OCI-LY7 (cell line): ENCODE results near the gene PPP4R2.

Experiments used
- EZH2phosphoT487 ChIP-seq: fragments of 200-600 bp; sonication (generic); IDR thresholded peaks from 2 replicates; pipeline ENCODE4 v1.6.1; 2018; ENCODE audit warnings: low read depth, borderline replicate concordance, mild to moderate bottlenecking, mixed run types, antibody characterized with exemption, low read length, moderate library complexity, mixed read lengths
- TF ChIP-seq, protein P1 (sequence below): fragments of 200-600 bp; sonication (generic); conservative IDR thresholded peaks from 2 replicates; pipeline ENCODE4 v1.5.1; 2014; ENCODE audit warnings: mild to moderate bottlenecking, antibody characterized with exemption, low read length, moderate library complexity, mixed read lengths

DNA sequence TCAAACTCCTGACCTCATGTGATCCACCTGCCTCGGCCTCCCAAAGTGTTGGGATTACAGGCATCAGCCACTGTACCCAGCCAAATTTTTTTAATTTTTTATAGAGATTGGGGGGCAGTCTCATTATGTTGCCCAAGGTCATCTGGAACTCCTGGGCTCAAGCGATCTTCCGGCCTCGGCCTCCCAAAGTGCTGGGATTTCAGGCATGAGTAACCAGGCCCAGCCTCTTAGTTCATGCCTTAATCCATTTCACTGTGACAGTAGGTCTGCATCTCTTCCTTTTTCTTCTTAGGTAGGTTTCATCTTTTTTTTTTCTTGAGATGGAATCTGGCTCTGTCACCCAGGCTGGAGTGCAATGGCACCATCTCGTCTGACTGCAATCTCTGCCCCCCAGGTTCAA, 37.3 kb upstream of the PPP4R2 start:
- TF ChIP-seq, protein P1, sequence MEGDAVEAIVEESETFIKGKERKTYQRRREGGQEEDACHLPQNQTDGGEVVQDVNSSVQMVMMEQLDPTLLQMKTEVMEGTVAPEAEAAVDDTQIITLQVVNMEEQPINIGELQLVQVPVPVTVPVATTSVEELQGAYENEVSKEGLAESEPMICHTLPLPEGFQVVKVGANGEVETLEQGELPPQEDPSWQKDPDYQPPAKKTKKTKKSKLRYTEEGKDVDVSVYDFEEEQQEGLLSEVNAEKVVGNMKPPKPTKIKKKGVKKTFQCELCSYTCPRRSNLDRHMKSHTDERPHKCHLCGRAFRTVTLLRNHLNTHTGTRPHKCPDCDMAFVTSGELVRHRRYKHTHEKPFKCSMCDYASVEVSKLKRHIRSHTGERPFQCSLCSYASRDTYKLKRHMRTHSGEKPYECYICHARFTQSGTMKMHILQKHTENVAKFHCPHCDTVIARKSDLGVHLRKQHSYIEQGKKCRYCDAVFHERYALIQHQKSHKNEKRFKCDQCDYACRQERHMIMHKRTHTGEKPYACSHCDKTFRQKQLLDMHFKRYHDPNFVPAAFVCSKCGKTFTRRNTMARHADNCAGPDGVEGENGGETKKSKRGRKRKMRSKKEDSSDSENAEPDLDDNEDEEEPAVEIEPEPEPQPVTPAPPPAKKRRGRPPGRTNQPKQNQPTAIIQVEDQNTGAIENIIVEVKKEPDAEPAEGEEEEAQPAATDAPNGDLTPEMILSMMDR: no peak
- no peak for TF ChIP-seq EZH2phosphoT487
